ENCODE results near the gene DAZAP1.

Gene DAZAP1

DNA sequence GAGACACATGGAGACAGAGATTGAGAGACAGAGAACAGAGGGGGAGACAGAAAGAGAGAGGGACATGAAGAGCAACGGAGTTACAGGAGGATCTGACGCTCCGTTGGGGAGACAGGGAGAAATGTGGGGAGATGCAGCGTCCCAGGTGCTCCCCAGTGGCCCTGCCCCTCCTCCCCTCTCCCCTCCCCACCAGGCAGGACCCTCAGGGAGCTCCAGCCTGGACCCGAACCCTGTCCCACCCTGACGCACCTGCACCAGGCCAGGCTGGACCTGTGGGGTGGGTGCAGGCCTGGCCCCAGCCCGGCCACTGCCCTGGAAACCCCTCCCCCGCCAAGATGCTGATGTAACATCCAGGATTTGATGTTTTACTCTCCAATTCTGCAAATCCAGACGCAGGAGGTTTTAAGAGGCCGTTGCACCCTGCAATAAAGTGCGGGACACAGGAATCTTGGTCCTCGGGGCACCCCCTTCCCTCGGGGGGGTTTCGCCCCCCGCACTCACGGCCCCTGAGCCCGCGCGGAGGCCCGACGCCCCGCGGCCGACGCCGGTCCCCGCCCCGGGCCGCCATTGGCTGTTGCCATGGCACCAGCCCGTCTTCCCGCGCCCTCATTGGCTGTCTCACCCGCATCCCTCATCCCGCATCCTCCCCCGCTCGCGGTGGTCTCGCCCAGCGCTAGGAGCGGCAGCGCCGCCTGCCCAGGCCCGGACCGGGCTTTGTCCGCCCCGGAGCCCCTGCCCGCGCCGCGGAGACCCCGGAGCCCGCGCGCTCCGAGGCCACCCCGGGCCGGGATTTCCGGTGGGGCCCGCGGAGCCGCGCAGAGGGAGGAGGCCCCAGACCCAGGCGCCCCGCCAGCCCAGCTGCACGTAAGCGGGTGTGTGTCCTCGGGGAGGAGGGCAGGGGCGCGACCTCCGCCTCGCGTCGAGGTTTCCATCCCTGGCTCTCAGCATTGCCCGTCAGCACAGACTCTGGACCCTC lies 42.4 kb downstream of the DAZAP1 start, which contains the start of gene APC2:
Gene APC2, plus strand, starts transcription at position 655 of the 976 bp plus-strand sequence. CDS start 2,881 bp downstream, outside the sequence.
- peaks cover 77% of the 10 kb centered on the region for H3K27me3 ChIP-seq (ENCODE audit: low read depth)
- H3K9me3 ChIP-seq: no peaks in the 10 kb centered on the region
- in situ Hi-C loops (cut with MboI; ENCODE audit: low sequenced_read_pairs): no loop called here
- no peaks in the 10 kb centered on the region for H3K36me3 ChIP-seq (replicated peaks)
- peaks cover 8% of the 10 kb centered on the region for H3K4me1 ChIP-seq
- no peak within 1 kb of the TSS for H3K4me3 ChIP-seq
- peak in 1 of 2 experiments; percentile 78 for DNase-seq (ENCODE audit: low spot score in 2 of 2)

- no peak for DNase-seq (ENCODE audit: low spot score in 2 of 2)
- Histone ChIP-seq H3K4me3 (no peak overlapping the region), H3K9me3 (no peaks in the 10 kb centered on the region), H3K4me1 (peaks cover 8% of the 10 kb centered on the region), H3K27me3 (ENCODE audit: low read depth) (peaks cover 83% of the 10 kb centered on the region), H3K36me3 (replicated peaks) (no peaks in the 10 kb centered on the region)
- in situ Hi-C loops (cut with MboI; ENCODE audit: low sequenced_read_pairs): no loop called here
These were observed 43.6 kb downstream of the DAZAP1 start for GRCh38 chr19:1450735-1451731.

- Histone ChIP-seq H3K9me3 (no peaks in the 10 kb centered on the region), H3K4me1 (peaks cover 12% of the 10 kb centered on the region), H3K36me3 (replicated peaks) (no peaks in the 10 kb centered on the region), H3K4me3 (no peak overlapping the region), H3K27me3 (ENCODE audit: low read depth) (peaks cover 72% of the 10 kb centered on the region)
- in situ Hi-C loops (cut with MboI; ENCODE audit: low sequenced_read_pairs): no loop called here
- no peak for DNase-seq (ENCODE audit: low spot score in 2 of 2)
These were observed 44.8 kb downstream of the DAZAP1 start for GRCh38 chr19:1451916-1452801.

GRCh38 chr19:1452802-1453524 lies 45.6 kb downstream of the DAZAP1 start:
- H3K36me3 ChIP-seq (replicated peaks): no peaks in the 10 kb centered on the region
- peaks cover 64% of the 10 kb centered on the region for H3K27me3 ChIP-seq (ENCODE audit: low read depth)
- no peaks in the 10 kb centered on the region for H3K9me3 ChIP-seq
- DNase-seq (ENCODE audit: low spot score in 2 of 2): no peak
- no peak overlapping the region for H3K4me3 ChIP-seq
- peaks cover 12% of the 10 kb centered on the region for H3K4me1 ChIP-seq
- in situ Hi-C loops (cut with MboI; ENCODE audit: low sequenced_read_pairs): no loop called here

- Histone ChIP-seq H3K27me3 (ENCODE audit: low read depth) (peaks cover 60% of the 10 kb centered on the region), H3K4me1 (peaks cover 12% of the 10 kb centered on the region), H3K4me3 (no peak overlapping the region), H3K36me3 (replicated peaks) (no peaks in the 10 kb centered on the region), H3K9me3 (no peaks in the 10 kb centered on the region)
- peak in 1 of 2 experiments; percentile 84 for DNase-seq (ENCODE audit: low spot score in 2 of 2)
- in situ Hi-C loops (cut with MboI; ENCODE audit: low sequenced_read_pairs): no loop called here
These were observed 46.4 kb downstream of the DAZAP1 start for GRCh38 chr19:1453525-1454364.

DNA sequence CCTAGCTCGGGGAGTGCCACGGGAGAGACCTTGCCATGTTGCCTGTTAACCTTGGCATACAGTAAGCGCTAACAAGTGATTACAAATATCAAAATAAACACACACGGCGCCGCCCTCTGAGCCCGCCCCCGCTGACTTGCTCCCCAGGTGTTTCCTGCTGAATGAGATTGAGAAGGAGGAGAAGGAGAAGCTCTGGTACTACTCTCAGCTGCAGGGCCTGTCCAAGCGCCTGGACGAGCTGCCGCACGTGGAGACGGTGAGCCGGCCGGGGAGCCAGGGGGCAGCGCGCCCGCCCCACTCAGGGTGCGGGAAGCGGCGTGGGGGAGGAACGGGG lies 47.6 kb downstream of the DAZAP1 start:
- Histone ChIP-seq H3K9me3 (no peaks in the 10 kb centered on the region), H3K36me3 (replicated peaks) (no peaks in the 10 kb centered on the region), H3K4me1 (peaks cover 12% of the 10 kb centered on the region), H3K27me3 (ENCODE audit: low read depth) (peaks cover 48% of the 10 kb centered on the region), H3K4me3 (peak overlapping the region; percentile 6; the same call in 1 of the 2 replicates)
- in situ Hi-C loops (cut with MboI; ENCODE audit: low sequenced_read_pairs): no loop called here
- no peak for DNase-seq (ENCODE audit: low spot score in 2 of 2)

GRCh38 chr19:1455336-1456120 lies 48.1 kb downstream of the DAZAP1 start:
- Histone ChIP-seq H3K9me3 (no peaks in the 10 kb centered on the region), H3K4me1 (peaks cover 12% of the 10 kb centered on the region), H3K27me3 (ENCODE audit: low read depth) (peaks cover 42% of the 10 kb centered on the region), H3K4me3 (peak overlapping the region; percentile 6; the same call in 1 of the 2 replicates), H3K36me3 (replicated peaks) (no peaks in the 10 kb centered on the region; the same call in 1 of the 2 replicates)
- peak; percentile 79 to 97 for DNase-seq (ENCODE audit: low spot score in 2 of 2)
- in situ Hi-C loops (cut with MboI; ENCODE audit: low sequenced_read_pairs): no loop called here

DNA sequence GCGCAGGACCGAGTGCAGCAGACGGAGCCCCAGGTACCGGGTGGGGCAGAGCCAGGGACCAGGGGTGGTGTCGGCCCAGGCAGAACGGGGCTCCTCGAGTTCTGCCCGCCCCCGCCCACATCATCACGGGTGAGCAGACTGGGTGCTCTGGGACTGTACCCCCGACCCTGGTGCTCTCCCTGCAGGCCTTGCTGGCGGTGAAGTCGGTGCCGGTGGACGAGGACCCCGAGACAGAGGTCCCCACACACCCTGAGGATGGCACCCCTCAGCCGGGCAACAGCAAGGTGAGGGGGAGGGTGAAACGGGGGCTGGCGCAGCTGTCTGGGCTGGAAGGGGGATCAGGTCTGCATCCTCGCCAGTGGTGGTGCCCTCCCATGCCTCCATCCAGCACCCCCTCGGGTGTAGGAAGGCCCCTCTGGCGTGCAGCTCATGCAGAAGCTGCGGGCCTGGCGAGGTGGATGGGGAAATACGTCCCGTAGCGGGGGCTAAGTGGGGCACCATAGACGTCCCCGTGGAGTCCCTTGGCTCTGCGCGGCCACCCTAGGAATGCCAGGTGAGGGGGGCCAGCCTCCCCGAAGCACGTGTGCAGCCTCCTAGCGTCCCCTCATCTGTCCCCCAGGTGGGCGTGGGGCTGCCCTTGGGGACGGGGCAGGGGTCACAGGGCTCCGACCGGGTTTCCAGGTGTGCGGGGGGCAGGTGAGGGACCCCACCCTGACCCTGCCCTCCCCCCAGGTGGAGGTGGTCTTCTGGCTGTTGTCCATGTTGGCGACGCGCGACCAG lies 48.9 kb downstream of the DAZAP1 start:
- Histone ChIP-seq H3K36me3 (replicated peaks) (no peaks in the 10 kb centered on the region; the same call in 1 of the 2 replicates), H3K9me3 (no peaks in the 10 kb centered on the region), H3K4me1 (peaks cover 12% of the 10 kb centered on the region), H3K4me3 (no peak overlapping the region), H3K27me3 (ENCODE audit: low read depth) (peaks cover 34% of the 10 kb centered on the region)
- DNase-seq (ENCODE audit: low spot score in 2 of 2): no peak
- in situ Hi-C loops (cut with MboI; ENCODE audit: low sequenced_read_pairs): no loop called here

DNA sequence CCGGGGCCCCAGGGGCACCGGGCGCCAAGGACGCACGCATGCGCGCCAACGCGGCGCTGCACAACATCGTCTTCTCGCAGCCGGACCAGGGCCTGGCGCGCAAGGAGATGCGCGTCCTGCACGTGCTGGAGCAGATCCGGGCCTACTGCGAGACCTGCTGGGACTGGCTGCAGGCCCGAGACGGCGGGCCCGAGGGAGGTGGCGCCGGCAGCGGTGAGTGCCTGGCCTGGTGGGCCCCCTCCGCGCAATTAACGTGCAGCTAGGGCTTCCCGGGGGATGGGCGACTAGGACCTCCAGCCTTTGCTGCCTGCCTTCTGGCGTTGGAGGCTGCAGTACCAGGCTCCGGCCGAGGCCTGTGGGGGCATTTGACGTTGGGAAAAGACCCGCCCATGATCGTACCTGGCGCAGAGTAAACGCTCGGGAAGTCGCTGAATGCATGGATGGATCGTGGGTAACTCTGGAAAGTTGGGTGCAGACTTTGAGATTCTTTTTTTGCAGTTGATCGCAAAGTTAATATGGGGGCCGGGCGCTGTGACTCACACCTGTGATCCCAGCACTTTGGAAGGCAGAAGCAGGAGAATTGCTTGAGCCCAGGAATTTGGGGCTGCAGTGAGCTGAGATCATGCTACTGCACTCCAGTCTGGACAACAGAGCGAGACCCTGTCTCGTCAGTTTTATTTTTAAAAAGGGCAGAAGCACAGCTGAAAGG lies 49.8 kb downstream of the DAZAP1 start:
- Histone ChIP-seq H3K27me3 (ENCODE audit: low read depth) (peaks cover 26% of the 10 kb centered on the region), H3K4me3 (no peak overlapping the region), H3K4me1 (peaks cover 12% of the 10 kb centered on the region), H3K36me3 (replicated peaks) (no peaks in the 10 kb centered on the region; the same call in 1 of the 2 replicates), H3K9me3 (no peaks in the 10 kb centered on the region)
- peak in 1 of 2 experiments; percentile 47 for DNase-seq (ENCODE audit: low spot score in 2 of 2)
- in situ Hi-C loops (cut with MboI; ENCODE audit: low sequenced_read_pairs): no loop called here

- in situ Hi-C loops (cut with MboI; ENCODE audit: low sequenced_read_pairs): no loop called here
These were observed 50.5 kb downstream of the DAZAP1 start for GRCh38 chr19:1457892-1458291.

More at GRCh38 chr19:1457892-1458291, 50.5 kb downstream of the DAZAP1 start:
- H3K4me3 ChIP-seq: no peak overlapping the region
- H3K36me3 ChIP-seq (replicated peaks): no peaks in the 10 kb centered on the region; the same call in 1 of the 2 replicates
- peaks cover 12% of the 10 kb centered on the region for H3K4me1 ChIP-seq
- H3K27me3 ChIP-seq (ENCODE audit: low read depth): peaks cover 19% of the 10 kb centered on the region
- no peaks in the 10 kb centered on the region for H3K9me3 ChIP-seq
- no peak for DNase-seq (ENCODE audit: low spot score in 2 of 2)
